Glomerular endothelial cell (primary cell): ENCODE measurements around the gene DHX34. TPM values are rescaled to one million over a fixed set of nuclear protein-coding genes. Genes with fewer than 3 reads are reported as not detected.

Experiments
- DNase-seq: peaks from one replicate; pipeline ENCODE4 v3.0.0-alpha.2; 2011; ENCODE audit warnings: low read depth, low spot score; ENCODE audit errors: extremely low read depth
- total RNA-seq: library from RNA; depleted of rRNA; stranded (reverse); fragments of >200 nt; gene quantifications from 2 replicates; pipeline ENCODE4 v1.2.3, GENCODE V29; 2015

DHX34 gene
- total RNA-seq, 1 donor from 2014 or later: 21.6 TPM

DNA sequence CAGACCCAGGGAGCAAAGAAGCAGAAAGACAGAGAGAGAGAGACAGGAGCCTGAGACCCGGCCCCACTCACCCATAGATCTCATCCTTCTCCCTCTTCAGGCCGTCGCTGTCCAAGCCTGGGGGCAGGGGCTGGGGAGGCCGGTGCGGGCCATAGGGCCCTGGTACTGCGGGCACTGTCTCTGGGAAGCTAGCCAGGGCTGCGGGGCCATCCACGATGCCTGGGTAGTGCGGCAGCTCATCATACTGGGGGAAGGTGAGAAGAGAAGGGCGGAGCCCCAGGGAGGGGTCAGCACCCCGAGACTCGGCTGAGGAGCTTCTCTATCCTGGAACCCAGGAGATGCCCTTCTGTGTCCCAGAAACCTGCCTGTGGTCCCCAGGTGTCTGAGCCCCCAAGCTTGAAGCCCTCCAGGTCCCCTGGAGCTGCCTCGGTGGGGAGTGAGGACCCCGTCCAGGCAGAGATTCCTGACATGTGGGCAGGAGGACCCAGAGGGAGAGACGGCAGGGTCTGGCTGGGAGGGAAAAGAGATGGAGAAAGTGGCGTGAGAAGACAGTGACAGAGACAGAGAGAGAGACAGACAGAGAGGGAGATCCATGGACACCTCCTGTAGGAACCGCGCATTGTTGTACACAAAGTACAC lies 68.1 kb downstream of the DHX34 start:
- DNase-seq: no peak

DNA sequence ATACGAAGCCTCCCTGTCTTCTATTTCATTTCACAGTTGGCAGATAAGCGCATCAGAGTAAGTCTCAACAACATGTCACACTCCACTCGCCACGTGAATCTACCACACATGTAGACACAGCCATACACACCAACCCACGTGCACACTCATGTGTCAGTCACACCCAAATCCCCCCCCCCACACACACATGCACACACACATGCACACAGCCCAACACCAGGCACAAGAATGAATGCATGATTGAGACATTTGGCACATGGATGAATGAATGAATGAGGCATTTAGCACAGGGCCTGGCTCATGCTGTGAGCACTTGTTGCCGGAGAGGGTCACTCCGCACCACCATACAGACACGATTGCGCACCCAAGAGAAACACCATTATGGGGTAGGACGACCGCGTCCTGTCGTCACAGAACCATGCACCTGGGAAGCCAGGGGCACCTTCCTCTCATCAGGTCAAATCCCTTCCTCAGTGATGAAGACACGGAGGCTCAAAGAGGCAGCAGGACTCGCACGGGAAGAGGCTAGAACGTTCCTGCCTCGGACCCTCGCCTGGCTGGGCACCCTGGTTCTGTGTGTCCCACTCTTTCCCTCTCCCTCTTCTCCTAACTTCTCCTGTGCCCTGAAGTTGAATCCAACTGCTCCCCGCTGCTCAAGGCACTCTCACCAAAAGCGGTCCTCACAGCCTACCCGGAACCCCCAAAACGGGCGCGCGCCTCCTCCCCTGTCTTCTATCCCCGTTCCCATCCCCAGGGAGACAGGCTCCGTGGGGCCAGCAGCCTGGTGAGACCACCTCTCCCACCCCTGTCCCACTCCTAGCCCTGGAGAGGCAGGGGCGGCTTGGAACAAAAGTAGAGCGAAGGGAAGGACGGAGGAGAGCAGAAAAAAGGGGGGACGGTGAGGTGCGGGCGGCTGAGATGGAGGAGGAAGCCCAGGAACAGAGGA lies 68.9 kb downstream of the DHX34 start:
- no peak for DNase-seq

DNA sequence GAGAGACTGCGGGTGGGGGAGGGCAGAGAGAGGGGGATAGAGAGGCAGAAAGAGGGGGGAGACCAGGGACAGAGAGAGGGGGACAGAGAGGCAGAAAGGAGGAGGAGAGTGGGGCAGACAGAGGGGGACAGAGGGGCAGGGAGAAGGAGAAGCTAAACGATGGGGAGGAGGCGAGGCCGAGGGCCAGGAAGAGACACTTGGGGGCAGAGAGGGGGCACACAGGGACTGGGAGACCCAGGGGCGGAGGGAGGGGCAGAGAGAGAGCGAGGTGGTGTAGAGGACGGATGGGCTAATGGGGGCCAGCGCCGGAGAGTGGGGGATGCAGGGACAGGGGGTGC lies 69.5 kb downstream of the DHX34 start:
- DNase-seq: no peak

DNA sequence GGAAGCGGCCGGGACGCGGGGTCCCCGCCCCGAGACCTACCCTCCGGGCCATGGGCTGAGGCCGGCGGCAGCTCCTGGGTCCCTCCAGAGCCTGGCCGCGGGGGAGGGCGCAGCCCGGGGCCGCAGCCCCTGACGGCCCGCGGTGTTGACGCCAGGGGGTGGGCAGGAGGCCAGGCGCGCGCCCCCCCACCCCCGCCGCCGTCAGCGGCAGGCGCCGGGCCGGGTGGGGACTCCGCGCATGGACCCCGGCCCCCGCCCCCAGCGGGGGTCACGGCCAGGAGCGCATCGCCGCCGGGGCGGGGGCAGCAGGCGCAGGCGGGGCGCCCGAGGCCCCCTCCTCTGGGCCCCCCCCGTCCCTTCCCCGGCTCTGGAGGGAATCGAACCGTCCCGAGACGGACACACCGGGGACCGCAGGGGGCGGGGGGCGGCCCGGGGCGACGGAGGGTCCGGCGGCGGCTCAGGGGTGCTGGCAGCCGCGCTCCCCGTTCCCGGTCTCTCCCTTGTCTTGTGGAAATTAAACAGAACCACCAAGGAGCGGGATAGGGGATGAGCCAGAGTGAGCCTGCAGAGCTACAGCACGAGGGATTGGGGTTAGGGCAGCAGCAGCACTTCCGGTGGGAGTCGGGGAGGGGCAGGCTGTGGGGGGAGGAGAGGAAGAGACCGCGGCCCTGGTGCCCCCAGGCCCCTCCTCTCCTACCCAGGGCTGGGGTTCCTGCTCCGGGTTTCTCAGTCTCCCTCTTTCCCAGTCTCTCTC lies 70.1 kb downstream of the DHX34 start, which contains the start of gene MEIS3:
Gene MEIS3 (minus strand): TSS at position 498 of the 754 bp plus-strand sequence. CDS start 446 bp downstream, at position 52.
- DNase-seq: no peak

GRCh38 chr19:47419789-47420188 lies 70.7 kb downstream of the DHX34 start:
- no peak for DNase-seq

GRCh38 chr19:47421244-47421786 lies 72.2 kb downstream of the DHX34 start:
- DNase-seq: no peak

- no peak for DNase-seq
These were observed 72.8 kb downstream of the DHX34 start for GRCh38 chr19:47421844-47422395.

GRCh38 chr19:47422417-47423163 lies 73.5 kb downstream of the DHX34 start:
- DNase-seq: no peak

DNA sequence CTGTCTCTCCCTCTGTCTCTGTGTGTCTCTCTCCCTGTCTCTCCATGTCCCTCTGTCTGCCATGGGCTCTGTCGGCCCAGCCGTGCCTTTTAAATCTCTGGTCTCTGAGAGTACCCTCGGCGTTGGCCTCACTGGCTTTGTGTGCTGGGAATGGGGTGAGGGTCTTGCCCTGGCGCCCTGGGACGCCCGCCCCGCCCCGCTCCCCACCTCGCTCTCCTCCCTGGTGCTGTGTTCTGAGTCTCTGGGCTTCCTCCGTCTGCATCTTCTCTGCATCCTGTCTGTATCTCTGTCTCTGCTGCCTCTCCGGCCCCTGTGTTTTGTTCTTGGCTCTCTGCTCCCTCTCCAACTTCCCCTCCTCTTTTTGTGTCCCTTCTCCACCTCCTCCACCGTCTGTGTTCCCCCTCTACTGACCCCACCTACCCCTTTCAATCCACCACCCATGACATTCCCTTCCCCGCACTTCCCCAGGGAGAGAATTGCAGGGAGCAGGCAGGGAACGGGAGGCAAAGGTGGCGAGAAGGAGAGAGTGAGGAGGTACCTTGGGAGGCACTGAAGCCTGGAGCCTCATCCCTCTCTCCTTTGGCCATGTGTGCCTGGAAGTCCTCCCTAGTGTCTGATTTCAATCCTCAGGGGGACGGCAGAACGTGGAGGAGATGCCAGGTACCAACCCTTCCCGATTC lies 74.2 kb downstream of the DHX34 start:
- no peak for DNase-seq

DNA sequence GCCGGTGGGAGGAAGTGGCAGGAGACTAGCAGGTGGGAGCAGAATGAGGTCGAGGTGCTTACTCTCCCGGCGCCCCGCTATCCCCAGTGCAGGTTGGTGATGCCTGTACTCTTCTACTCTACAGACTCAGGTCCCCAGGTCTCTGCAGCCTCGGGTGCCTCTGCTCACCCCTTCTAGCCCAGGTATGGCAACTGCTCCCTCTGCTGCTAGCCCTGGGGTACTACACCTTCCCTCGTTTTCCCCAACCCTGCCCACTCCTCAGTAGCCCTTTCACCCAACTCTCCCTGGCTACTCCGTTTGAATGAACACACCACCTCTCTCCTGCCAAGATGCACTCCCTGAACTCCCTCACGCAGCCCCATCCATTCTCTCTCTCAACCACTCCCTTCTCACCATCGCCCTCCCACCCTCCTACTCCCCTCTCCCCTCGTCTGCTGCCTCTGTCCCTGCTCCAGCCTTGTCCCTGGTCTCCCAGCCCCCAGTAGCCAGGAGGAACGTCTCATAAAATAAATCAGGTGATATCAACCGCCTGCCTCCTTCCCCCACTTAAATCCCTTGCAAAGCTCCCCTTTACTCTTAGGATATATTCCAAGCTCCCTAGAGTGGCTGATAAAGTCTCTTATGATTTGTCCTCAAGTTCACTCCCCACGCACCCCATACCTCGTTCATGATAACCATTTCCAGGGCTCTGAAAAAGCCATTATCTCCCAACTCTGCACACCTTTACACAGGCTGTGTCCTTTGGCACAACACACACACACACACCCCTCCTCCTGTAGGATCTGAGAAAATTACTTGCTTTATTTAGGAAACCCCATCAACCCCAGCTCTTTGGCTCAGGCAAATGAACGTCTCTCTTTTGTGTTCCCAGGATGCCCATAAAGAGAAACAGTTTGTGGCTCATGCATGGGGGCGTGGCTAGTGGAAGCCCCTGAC lies 78.4 kb downstream of the DHX34 start:
- no peak for DNase-seq

DNA sequence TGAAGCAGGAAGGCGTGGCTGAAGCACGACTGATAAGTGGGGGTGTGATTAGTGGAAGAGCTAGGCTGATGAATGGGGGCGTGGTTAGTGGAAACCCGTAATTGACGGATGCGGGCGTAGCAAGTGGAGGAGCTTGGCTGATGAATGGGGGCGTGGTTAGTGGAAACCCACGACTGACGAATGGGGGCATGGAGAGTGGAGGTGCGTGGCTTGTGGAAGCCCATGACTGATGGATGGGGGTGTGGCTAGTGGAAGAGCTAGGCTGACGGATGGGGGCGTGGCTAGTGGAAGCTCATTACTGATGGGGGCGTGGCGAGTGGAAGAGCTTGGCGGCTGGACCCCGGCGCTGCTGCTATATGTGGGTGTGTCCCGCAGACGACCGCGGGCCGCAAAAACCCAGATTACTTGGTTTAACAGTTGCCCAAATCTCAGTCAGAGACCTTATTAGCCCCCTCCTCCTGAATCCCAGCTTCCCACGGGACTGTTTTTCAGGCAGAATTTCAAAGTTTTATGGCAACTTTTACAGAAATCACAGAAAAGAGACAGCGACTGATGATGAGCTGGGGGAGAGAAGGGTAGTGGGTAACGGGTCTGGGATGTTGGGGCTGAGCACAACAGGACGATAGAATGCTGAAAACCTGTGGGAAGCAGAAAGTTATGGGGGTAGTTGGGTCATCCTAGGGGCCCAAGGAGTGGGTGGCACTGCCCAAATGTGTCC lies 79.2 kb downstream of the DHX34 start:
- DNase-seq: peak; percentile 94

DNA sequence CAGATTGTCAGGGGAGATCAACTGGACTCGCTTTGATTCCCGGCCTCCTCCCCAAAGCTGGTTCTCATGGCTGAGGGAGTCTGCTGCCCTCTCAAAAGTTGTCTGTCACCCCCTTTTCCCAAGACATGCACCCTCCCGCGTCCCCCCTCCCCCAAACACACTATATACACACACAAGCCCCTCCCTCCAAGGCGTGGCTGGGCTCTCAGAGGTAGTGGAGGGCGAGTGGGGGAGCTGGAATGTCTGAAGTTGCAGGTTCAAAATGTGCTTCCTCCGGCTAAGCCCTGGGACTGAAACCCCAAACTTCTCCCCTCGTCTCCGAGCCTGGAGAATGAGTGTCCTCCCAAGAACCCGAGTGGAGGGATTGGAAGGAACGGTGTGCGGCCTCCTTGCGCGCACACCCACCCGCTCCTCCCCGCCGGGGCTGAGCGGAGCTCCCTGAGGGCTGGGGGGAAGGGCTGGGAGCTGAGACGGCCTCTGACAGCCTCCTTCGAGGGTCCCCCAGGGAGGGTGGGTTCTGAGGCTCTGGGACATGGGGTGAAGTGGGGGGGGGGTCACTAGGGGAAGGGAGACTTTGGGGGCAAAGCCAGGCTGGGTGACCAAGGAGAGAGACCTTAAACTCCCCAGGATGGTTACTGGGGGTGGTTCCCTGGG lies 80.2 kb downstream of the DHX34 start:
- DNase-seq: no peak

DNA sequence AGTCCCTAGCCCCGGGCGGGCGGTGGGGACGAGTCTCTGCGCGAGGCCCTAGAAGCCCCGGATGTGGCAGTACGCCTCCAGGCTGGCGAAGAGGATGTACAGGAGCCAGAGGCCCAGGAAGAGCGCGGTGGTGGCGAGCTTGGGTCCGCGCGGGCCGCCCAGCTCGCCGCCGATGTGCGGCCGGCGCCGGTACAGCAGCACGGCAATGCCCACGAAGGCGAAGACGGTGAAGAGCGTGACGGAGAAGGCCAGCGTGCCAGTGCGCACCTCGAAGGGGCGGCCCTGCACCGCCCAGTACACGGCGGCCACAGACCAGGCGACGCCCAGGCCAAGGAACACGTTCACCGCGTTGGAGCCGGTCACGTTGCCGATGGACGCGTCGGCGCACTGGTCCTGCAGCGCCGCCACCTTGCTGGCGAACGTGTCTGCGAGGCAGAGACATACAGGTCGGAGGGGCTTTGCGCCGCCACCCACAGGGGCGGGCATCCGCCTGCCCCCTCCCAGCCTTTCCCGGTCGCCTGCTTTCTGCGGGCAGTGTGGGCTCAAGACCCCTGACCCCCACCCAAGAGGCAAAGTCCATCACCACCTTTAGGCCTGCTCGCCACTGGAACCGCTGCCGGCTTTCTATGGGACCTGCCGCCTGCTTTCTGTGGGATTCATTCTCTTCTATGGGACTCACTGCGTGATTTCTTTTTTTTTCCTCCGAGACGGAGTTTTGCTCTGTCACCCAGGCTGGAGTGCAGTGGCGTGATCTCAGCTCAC lies 81.1 kb downstream of the DHX34 start:
- DNase-seq: no peak

GRCh38 chr19:47432091-47432490 lies 83.0 kb downstream of the DHX34 start:
- no peak for DNase-seq
